HG03558 (cell line): ENCODE results near the gene RASGRF1.

Experiments used
- ATAC-seq: cut with Tn5 transposase; IDR thresholded peaks from one replicate; pipeline ENCODE4 v1.9.1; 2021; ENCODE audit warnings: moderate number of reproducible peaks; ENCODE audit not compliant: unreplicated experiment; ENCODE audit errors: extremely low read depth

The RASGRF1 gene

GRCh38 chr15:79102595-79102994, 12.0 kb upstream of the RASGRF1 start:
- ATAC-seq: no peak

GRCh38 chr15:79101866-79102581, 11.4 kb upstream of the RASGRF1 start:
- ATAC-seq: no peak

- ATAC-seq: no peak
Observed at GRCh38 chr15:79099692-79100091, 9.1 kb upstream of the RASGRF1 start.

GRCh38 chr15:79094611-79095021, 4.0 kb upstream of the RASGRF1 start:
- no peak for ATAC-seq

GRCh38 chr15:79093352-79093935, 2.9 kb upstream of the RASGRF1 start:
- no peak for ATAC-seq

- no peak for ATAC-seq
Observed at GRCh38 chr15:79092382-79092781, 1.8 kb upstream of the RASGRF1 start.

GRCh38 chr15:79091204-79091867, 756 bp upstream of the RASGRF1 start:
- no peak for ATAC-seq

- ATAC-seq: no peak
Observed at GRCh38 chr15:79089890-79090486, 592 bp downstream of the RASGRF1 start.

- no peak for ATAC-seq
Observed at GRCh38 chr15:79089331-79089889, 1.2 kb downstream of the RASGRF1 start.

GRCh38 chr15:79088426-79089205, 2.0 kb downstream of the RASGRF1 start:
- ATAC-seq: no peak

GRCh38 chr15:79086814-79087213, 3.8 kb downstream of the RASGRF1 start:
- no peak for ATAC-seq

- ATAC-seq: no peak
Observed at GRCh38 chr15:79084308-79084968, 6.1 kb downstream of the RASGRF1 start.

- no peak for ATAC-seq
Observed at GRCh38 chr15:79083154-79083553, 7.4 kb downstream of the RASGRF1 start.

GRCh38 chr15:79082363-79083070, 8.1 kb downstream of the RASGRF1 start:
- ATAC-seq: no peak

- no peak for ATAC-seq
Observed at GRCh38 chr15:79078763-79079410, 11.7 kb downstream of the RASGRF1 start.

GRCh38 chr15:79078003-79078402, 12.6 kb downstream of the RASGRF1 start:
- ATAC-seq: no peak

- no peak for ATAC-seq
Observed at GRCh38 chr15:79076661-79077060, 13.9 kb downstream of the RASGRF1 start.

GRCh38 chr15:79075256-79075655, 15.3 kb downstream of the RASGRF1 start:
- ATAC-seq: no peak
